C4-2B (cell line): Measurements from ENCODE around the gene CACNB2.

ENCODE experiments used
- H3K27ac ChIP-seq: fragments of 450-650 bp; 2 replicates; pipeline ENCODE4 v1.5.1; 2017
- CTCF ChIP-seq: fragments of 450-650 bp; conservative IDR thresholded peaks from 2 replicates; pipeline ENCODE4 v1.5.1; 2017; ENCODE audit warnings: mild to moderate bottlenecking
- ZFX ChIP-seq: fragments of 450-650 bp; IDR thresholded peaks from 2 replicates; pipeline ENCODE4 v1.6.1; 2017

The CACNB2 gene

DNA sequence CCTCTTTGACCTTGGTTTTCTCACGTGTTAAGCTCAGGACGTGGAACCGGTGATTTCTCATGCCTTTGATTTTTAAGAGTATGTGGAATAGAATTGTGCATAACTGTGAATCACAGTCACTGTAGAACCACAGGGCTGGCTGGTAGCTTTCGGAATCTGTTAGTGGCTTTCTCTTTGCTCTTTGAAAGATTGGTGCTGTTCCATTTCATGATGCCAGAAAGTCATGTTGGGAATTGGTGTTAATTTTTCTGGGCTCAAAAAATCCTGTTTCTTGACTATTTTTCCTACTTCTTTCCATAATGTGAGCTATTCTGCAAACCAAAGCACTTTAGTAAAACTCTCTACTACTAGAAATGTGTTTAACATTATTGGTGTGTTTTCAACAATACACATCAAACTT is 73.0 kb downstream of the CACNB2 start:
- no peak overlapping the region for H3K27ac ChIP-seq
- TF ChIP-seq CTCF (no peak), ZFX (no peak)

GRCh38 chr10:18214691-18215563 is 74.7 kb downstream of the CACNB2 start:
- TF ChIP-seq CTCF (peak; percentile 92), ZFX (no peak)

GRCh38 chr10:18216482-18216881 is 76.3 kb downstream of the CACNB2 start:
- no peak overlapping the region for H3K27ac ChIP-seq
- TF ChIP-seq CTCF (peak; percentile 66), ZFX (no peak)

More at GRCh38 chr10:18214691-18215563, 74.7 kb downstream of the CACNB2 start:
- no peak overlapping the region for H3K27ac ChIP-seq

- H3K27ac ChIP-seq, result no peak overlapping the region
- no peak for TF ChIP-seq CTCF
- TF ChIP-seq ZFX, result no peak
Observed at GRCh38 chr10:18217577-18217976, 77.4 kb downstream of the CACNB2 start.

DNA sequence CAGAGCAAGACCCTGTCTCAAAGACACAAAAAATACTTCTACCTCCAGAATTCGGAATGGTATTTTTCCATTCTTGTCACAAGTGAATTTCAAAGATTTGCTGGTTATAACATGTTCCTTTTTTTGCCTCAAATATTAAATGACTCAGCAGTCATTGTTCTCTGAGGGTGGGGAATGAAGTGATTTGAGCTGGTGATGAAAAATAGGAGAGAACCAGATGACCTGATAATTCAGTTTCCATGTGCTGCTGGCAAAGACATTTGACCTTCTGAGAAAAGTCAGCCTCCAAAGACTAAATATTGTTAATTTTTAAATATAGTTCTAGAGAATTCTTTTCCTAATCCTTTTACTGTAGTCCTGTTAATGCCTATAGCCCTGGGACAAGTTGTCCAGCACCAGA is 78.9 kb downstream of the CACNB2 start:
- TF ChIP-seq ZFX (no peak), CTCF (no peak)
- no peak overlapping the region for H3K27ac ChIP-seq

DNA sequence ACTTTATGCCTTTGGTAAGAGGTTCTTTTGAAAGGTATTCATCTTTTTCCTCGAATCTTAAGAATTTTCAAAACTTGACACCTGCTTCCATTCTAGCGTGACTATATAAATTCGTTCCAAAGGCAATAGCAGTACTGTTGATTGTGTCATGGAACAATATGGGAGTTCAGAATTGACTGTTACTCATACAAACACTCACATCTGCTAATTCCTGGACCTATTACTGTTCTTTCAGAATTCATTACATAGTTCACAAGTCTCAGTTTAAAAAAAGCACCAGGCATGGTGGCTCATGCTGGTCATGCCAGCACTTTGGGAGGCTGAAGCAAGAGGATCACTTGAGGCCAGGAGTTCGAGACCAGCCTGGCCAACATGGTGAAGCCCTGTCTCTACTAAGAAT is 80.9 kb downstream of the CACNB2 start:
- no peak for TF ChIP-seq ZFX
- TF ChIP-seq CTCF, result no peak
- H3K27ac ChIP-seq, result no peak overlapping the region

GRCh38 chr10:18221882-18222281 is 81.7 kb downstream of the CACNB2 start:
- no peak for TF ChIP-seq CTCF
- no peak for TF ChIP-seq ZFX
- no peak overlapping the region for H3K27ac ChIP-seq
